Spleen (tissue), 7 donors: Measurements from ENCODE around the gene DOCK1.

Experiments
- CTCF ChIP-seq, 11 experiments: fragments of 200-600 bp in 7 of 11; fragments of 450-650 bp in 4 of 11; sonication (generic) in 4 of 11; IDR thresholded peaks in 8 of 11; conservative IDR thresholded peaks in 3 of 11; 1 replicate in 7 of 11; 2 replicates in 4 of 11; pipeline versions ENCODE4 v1.4.0 to v1.8.0; 2016 to 2021; ENCODE audit warnings: antibody characterized with exemption in 11 of 11, inconsistent platforms in 4 of 11, mild to moderate bottlenecking in 1 of 11
- POLR2A ChIP-seq, 3 donors: fragments of 450-650 bp; IDR thresholded peaks; one replicate each; pipeline ENCODE4 v1.5.1; 2017; ENCODE audit warnings: antibody characterized with exemption in 3 of 3, mild to moderate bottlenecking in 1 of 3
- donor health status: DM: no; HTN: no; CAD: no; lungs with moderate emphysema.
- donor health status: DM: no; HTN: no; CAD: no.
- donor health status: DM: no; HTN: no; CAD: no.

DNA sequence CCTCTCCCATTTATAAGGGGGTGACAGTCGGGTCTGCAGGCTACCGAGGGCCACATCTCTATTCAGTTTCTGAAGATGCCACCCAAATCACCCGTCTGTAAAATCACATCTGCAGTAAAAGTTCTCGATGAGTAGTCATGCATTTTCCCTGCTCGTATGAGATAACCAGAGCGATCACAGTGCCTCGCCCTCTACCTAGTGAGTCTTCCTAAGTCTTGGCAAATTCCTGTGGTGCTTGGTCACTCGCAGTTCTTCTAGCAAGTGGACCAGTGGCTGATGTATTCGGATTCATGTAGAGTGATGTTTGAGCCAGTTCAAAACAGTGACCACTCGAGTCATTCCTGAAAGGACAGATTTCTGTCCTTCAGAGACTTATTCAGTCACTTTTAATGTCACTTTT is 246.3 kb downstream of the DOCK1 start:
- TF ChIP-seq CTCF (IDR thresholded peaks at IDR 0.05 in 8 of 11, conservative IDR thresholded peaks at IDR 0.05 in 3 of 11) (no peak), POLR2A (IDR thresholded peaks at IDR 0.05) (no peak)
